ENCODE results near the gene SLC15A4. TPM values are rescaled to one million over a fixed set of nuclear protein-coding genes. Genes with fewer than 3 reads are reported as not detected.
"Not testable (repeated sequence)": the region's sequence is repeated elsewhere in the genome, so short reads cannot be mapped to it uniquely, and the experiment has no call there.

Gene SLC15A4
- total and polyA plus RNA-seq, 9 of the 15 experiments (the other 6 are each of a cell fraction or from before 2014, with no cell fraction given), result 5.5 to 20.8 (median 10.1) TPM

- no peak for TF ChIP-seq FOXM1 (IDR thresholded peaks at IDR 0.05; ENCODE audit: low read depth)
- no peak for TF ChIP-seq FOXM1 (CRISPR knock-in tag; IDR thresholded peaks at IDR 0.05; ENCODE audit: low read depth)
- intact Hi-C loops (cut with micrococcal nuclease) (no loop called here), in situ Hi-C loops (cut with MboI) (no loop called here)
- H4K20me1 ChIP-seq (replicated peaks; ENCODE audit: control insufficient read depth, insufficient read depth, low read length), result no peaks in the 10 kb centered on the region
- no peak overlapping the region for H3K4me2 ChIP-seq (ENCODE audit: insufficient read depth, low read length)
- BruUV-seq (replicated peaks), result no TSS peak
- H3K27me3 ChIP-seq (ENCODE audit: control insufficient read depth in 2 of 2, insufficient read depth in 2 of 2, low read length in 2 of 2), result no peaks in the 10 kb centered on the region
- ChIA-PET CTCF (ENCODE audit: low intra/inter-chr PET ratio) (no interaction called here), POLR2A (interaction anchor here (1.2 kb wide), 1 partner anchor 13 kb away, joined by 5 read pairs; no protein-coding TSS in a partner anchor)
- DNase-seq (ENCODE audit: extremely low read depth in 1 of 4, low spot score in 3 of 4), result no peak
- H3K9ac ChIP-seq (ENCODE audit: insufficient read depth in 1 of 2, low read depth in 2 of 2, low read length in 2 of 2), result no peak overlapping the region
- WGBS (ENCODE audit: insufficient coverage, low coverage, missing lambda C conversion rate), result 81% methylated on average over 3 of the region's 9 CpGs
- no peaks in the 10 kb centered on the region for H3K9me3 ChIP-seq (replicated peaks; ENCODE audit: control insufficient read depth, insufficient read depth, low read depth, low read length)
- H3K4me1 ChIP-seq (replicated peaks in 1 of 2; ENCODE audit: control insufficient read depth in 2 of 2, insufficient read depth in 2 of 2, low read length in 2 of 2), result no peaks in the 10 kb centered on the region
- no peak for FAIRE-seq
- H3K27ac ChIP-seq (ENCODE audit: extremely low read depth, low read depth, low read length), result no peak overlapping the region
- H3K79me2 ChIP-seq (ENCODE audit: control insufficient read depth, insufficient read depth, low read length), result peaks cover 12% of the 10 kb centered on the region; the same call in 2 of the 3 replicates
- ATAC-seq, result no peak
- no peak overlapping the region for H2AFZ ChIP-seq (ENCODE audit: low read depth, low read length)
- H3K9me1 ChIP-seq (ENCODE audit: control insufficient read depth, insufficient read depth, low read length), result no peaks in the 10 kb centered on the region
- peaks cover 49% of the 10 kb centered on the region; the same call in 2 of the 3 replicates for H3K36me3 ChIP-seq (ENCODE audit: control insufficient read depth, insufficient read depth, low read length)
- no peak overlapping the region for H3K4me3 ChIP-seq
Measured at GRCh38 chr12:128806573-128806972, 17.2 kb downstream of the SLC15A4 start.

- DNase-seq (ENCODE audit: extremely low read depth in 1 of 4, low spot score in 3 of 4); H4K20me1 ChIP-seq (replicated peaks; ENCODE audit: control insufficient read depth, insufficient read depth, low read length); H3K9me1 ChIP-seq (ENCODE audit: control insufficient read depth, insufficient read depth, low read length); H2AFZ ChIP-seq (ENCODE audit: low read depth, low read length); ATAC-seq; H3K4me3 ChIP-seq; intact Hi-C loops (cut with micrococcal nuclease); in situ Hi-C loops (cut with MboI); CTCF ChIA-PET (ENCODE audit: low intra/inter-chr PET ratio); H3K79me2 ChIP-seq (ENCODE audit: control insufficient read depth, insufficient read depth, low read length); H3K27me3 ChIP-seq (ENCODE audit: control insufficient read depth in 2 of 2, insufficient read depth in 2 of 2, low read length in 2 of 2); FAIRE-seq; H3K27ac ChIP-seq (ENCODE audit: extremely low read depth, low read depth, low read length); H3K9ac ChIP-seq (ENCODE audit: insufficient read depth in 1 of 2, low read depth in 2 of 2, low read length in 2 of 2); H3K4me1 ChIP-seq (replicated peaks in 1 of 2; ENCODE audit: control insufficient read depth in 2 of 2, insufficient read depth in 2 of 2, low read length in 2 of 2); BruUV-seq (replicated peaks); H3K9me3 ChIP-seq (replicated peaks; ENCODE audit: control insufficient read depth, insufficient read depth, low read depth, low read length); H3K4me2 ChIP-seq (ENCODE audit: insufficient read depth, low read length): not testable (repeated sequence)
- WGBS (ENCODE audit: insufficient coverage, low coverage, missing lambda C conversion rate), result 94% methylated on average over 5 of the region's 5 CpGs
- POLR2A ChIA-PET, result interaction anchor here (0.6 to 1.2 kb wide), 2 partner anchors 12 to 1817 kb away, joined by 3 to 5 read pairs; no protein-coding TSS in a partner anchor
- H3K36me3 ChIP-seq (ENCODE audit: control insufficient read depth, insufficient read depth, low read length), result peaks cover 61% of the 10 kb centered on the region; the same call in 2 of the 3 replicates
Measured at GRCh38 chr12:128805406-128805805, 18.4 kb downstream of the SLC15A4 start.
